NCI-H128 (cell line): ENCODE results near the gene ASXL1.
"Not testable (repeated sequence)": the region's sequence is repeated elsewhere in the genome, so short reads cannot be mapped to it uniquely, and the experiment has no call there.

Source experiments
- DNase-seq: peaks from one replicate; lab custom pipeline; 2025; ENCODE audit not compliant: unreplicated experiment; lab: John Stamatoyannopoulos, UW

The ASXL1 gene

GRCh38 chr20:32464401-32465091 is 106.4 kb downstream of the ASXL1 start:
- no peak for DNase-seq

- no peak for DNase-seq
Observed at GRCh38 chr20:32465092-32465900, 107.2 kb downstream of the ASXL1 start.

- not testable (repeated sequence) for DNase-seq
Observed at GRCh38 chr20:32465901-32466675, 108.0 kb downstream of the ASXL1 start.

DNA sequence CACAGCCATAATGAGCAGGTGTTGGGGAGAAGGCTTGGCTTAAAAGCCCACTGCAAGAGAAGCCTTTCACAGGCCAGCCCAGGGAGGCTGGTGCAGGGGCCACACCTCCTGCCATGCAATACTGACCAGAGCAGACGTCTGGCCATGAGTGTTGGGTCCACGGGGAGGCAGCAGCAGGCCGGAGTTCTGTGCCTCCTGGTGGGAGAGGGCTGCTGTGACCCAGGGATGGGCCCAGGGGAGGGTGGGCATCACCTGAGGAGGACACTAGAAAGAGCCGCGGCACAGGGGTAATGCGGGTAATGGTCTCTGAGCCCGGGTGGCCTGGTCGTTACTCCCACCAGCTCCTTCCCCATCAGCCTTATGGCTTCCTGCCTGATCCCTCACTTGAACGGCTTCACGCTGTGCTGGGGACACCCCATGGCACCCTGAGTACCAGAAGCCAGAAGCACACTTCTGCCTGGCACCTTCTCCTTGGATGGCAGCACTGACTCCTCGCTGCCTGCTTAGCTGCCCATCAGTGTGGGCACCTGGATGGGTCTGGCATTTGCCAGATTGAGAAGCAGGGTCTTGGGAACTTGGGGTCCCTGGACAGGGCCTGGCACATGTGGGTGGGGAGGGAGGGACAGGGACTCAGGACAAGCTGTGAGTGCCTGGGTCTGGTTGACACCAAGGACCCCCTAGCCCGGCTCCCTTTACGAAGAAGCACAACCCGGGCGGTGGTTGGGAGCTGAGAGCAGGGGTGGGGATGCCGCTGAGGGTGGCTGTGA is 108.8 kb downstream of the ASXL1 start:
- no peak for DNase-seq

- no peak for DNase-seq
Observed at GRCh38 chr20:32467506-32468312, 109.6 kb downstream of the ASXL1 start.

- DNase-seq, result no peak
Observed at GRCh38 chr20:32468313-32468640, 110.1 kb downstream of the ASXL1 start.

GRCh38 chr20:32468860-32469259 is 110.7 kb downstream of the ASXL1 start:
- no peak for DNase-seq

DNA sequence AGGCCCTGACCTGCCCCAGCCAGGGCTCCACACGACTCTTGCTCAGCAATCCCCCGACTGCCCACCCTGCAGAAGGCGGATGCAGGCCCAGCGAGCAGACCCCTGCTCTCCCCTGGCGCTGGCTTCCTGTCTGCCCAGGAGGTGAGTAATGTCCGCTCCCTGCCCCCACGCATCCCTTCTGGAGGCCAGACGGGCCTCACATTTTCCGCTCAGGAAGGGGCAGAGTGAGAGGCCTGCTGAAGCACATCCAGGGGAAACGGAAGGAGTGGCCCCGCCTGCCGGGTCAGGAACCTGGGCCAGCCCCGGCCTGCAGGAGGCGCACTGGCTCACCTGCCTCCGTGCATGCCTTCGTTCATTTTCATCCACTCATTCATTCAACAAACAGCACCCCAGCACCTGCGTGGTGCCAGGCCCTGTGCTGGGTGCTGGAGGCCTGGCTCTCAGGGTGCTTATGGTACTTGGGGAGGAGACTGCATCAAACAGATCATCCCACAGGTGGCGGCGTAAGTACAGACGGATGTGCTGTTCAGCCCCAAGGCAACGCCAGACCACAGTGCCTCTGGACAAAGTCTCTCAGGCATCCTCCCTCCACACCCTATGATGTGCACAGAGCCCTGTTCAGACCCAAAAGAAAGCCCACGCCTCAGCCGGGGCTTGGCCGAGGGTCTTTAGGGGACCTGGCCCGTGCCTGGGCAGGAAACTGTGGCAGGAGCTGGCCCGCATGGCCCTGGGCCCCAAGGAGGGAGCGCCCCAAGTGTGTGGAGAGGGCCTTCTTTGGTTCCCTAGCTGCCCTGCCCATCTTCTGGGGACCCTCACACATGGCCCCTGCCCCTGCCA is 112.1 kb downstream of the ASXL1 start:
- no peak for DNase-seq

- DNase-seq, result no peak
Observed at GRCh38 chr20:32470940-32471339, 112.8 kb downstream of the ASXL1 start.

GRCh38 chr20:32472581-32473207 is 114.6 kb downstream of the ASXL1 start:
- DNase-seq, result no peak

- DNase-seq, result no peak
Observed at GRCh38 chr20:32473231-32474008, 115.3 kb downstream of the ASXL1 start.

DNA sequence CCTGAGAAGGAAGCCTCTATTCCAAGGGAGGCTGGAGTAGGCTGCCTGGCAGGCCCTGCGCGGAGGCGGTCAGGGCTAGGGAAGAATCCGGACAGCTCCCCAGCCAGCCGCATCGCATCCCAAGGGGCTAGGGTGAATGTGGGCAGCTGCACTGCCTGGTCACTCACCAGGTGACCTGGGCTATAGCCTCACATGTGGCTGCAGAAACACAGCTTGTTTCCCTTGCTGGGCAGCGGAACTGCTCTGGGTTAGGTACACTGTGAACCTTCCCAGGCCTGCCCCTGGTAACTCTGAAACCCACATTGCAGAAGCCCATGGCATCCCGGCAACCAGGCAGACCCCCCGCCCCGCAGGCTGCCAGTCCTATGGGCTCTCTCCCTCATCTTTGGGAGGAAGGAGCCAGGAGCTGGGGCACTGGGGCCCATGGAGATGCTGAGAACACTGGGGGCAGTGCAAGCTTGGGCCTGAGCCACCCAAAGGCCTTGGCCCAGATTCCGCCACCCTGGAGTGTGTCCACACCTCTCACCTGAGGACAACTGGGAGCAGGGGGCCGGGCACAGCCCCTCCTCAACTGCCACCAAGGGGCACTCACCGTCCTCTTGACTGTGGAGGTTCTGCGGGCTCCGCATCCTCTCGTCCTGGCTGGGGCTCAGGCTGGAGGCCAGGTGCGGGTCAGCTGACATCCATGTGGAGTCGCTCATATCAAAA is 116.0 kb downstream of the ASXL1 start:
- DNase-seq, result no peak

DNA sequence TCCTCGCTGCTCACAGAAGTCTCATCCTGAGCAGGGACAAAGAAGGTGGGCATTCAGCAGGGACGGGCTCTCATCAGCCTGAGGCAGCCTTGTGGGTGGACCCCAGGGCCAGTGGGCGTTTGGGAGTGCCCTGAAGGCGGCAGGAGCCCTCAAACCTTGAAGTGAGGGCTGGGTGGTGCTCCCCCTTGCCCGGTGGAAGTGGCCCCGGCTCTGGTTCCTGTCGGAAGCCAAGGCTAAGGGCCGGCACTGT is 116.5 kb downstream of the ASXL1 start:
- no peak for DNase-seq

- DNase-seq, result no peak
Observed at GRCh38 chr20:32474967-32475811, 117.1 kb downstream of the ASXL1 start.

DNA sequence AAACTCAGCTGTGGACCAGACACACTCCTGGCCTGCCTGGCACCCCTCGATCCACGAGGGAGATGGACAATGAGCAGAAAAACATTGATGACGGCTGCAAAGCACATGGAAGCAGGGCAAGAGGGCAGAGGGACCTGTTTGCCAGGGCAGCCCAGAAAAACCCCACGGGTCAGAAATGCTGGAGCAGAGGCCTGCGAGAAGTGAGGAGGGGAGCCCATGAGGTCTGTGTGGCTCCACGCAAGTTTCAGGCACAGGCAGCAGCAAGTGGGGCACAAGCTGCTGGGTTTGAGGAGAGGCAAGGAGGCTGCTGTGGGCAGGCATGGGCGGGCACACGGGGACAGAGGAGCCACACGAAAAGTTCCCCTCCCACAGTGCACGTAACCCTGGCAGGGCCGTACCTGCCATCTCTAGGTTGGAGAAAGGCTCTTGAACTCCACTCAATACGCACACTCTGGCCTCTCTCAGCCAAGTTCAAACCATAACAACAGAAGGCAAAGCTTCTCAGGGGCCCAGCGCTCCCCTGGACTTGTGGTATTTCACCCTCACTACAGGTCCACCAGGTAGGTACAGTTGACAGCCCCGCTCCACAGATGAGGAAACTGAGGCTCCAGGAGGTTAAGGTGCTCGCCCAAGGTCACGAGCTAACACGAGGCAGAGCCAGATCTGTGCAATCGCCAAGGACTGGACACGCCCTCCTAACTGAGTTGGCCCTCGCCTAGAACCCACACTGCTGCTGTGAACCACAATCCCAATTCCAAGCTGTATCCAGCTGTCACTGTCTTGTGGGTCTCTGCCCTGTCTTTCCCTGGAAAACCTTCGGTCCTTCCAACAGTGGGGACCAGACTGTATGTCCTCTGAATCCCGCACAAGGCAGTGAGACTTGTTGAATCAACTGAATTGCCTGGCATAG is 118.8 kb downstream of the ASXL1 start:
- no peak for DNase-seq
